Right forelimb (tissue), 1 donor: Measurements from ENCODE around the gene NOX3.
"Not testable (repeated sequence)": the region's sequence is repeated elsewhere in the genome, so short reads cannot be mapped to it uniquely, and the experiment has no call there.

ENCODE experiments used
- DNase-seq: peaks from one replicate; pipeline ENCODE4 v3.0.0-alpha.2; 2018

Gene NOX3

GRCh38 chr6:155466539-155466938 is 10.9 kb upstream of the NOX3 start:
- DNase-seq = no peak

GRCh38 chr6:155461556-155461955 is 5.9 kb upstream of the NOX3 start:
- DNase-seq = no peak

DNA sequence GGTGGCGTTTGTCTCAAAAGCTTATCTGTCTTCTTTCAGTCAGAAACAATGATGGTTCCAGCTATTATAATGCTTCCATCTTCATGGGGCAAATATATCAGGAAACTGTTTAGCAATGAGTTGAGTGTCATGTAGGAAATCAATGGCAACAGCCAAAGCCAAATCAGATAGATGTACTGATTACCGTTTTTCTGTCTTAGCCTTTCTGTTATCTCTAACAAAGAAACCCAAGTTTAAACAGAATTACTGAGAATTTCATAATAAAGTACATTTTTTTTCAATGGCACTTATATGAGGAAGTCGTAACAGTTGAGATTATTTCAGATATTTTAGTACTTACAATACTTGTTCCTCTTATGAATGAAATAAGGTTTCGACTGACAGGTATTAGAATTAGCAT is 1.2 kb downstream of the NOX3 start:
- no peak for DNase-seq

DNA sequence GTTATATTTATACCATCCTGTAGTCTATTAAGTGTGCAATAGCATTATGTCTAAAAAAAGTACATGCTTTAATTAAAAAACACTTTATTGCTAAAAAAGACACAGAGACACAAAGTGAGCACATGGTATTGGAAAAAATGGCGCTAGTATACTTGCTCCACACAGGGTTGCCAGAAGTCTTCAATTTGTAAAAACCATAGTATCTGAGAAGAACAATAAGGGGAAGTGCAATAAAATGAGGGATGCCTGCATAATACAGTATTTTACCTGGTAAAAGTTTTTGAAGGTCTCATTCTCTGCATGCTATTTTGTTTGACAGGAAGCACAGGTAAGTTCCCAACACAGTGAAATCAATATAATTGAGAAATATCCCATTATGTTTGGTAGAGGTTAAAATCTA is 1.6 kb downstream of the NOX3 start:
- DNase-seq = no peak

GRCh38 chr6:155452576-155452975 is 3.1 kb downstream of the NOX3 start:
- no peak for DNase-seq

GRCh38 chr6:155451530-155451929 is 4.1 kb downstream of the NOX3 start:
- not testable (repeated sequence) for DNase-seq

GRCh38 chr6:155450240-155450581 is 5.4 kb downstream of the NOX3 start:
- DNase-seq = no peak

GRCh38 chr6:155449450-155450239 is 6.0 kb downstream of the NOX3 start:
- no peak for DNase-seq

DNA sequence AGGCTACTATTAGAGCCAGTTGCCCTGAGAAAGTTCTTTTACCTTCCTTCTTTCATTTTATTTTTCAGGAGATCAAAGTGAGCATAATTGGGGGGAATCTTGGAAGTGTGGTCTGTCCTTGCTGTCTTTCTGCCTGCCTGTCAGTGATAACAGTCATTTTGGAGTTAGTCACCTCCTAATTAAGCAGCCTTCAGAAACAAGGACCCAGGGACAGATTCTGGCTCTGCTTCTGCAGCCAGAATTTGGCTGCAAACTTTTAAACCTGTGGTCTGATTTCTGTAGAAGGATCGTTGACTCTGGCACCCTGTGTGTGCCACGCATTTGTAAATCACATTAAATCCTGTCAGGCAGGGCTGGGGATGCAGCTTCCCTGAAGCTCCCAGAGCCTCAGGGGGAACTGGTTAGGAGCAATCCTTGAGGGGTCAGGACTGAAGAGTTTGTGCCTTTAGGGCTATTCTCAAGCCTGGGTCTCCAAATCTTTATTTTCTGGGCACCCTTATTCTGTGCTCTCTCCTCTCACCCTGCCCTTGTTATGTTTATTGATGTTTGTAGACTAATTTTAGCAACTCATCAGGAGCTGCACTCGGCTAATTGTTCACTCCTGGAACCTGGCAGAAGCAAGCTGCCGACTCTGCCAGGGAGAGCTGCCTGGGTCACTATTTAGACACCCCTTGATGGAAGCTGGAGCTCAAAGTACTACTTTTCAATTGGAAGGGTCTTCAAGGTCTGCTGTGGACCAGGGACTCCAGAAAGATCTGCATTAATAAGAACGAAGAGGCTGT is 6.8 kb downstream of the NOX3 start:
- DNase-seq = no peak

GRCh38 chr6:155447949-155448348 is 7.7 kb downstream of the NOX3 start:
- no peak for DNase-seq

DNA sequence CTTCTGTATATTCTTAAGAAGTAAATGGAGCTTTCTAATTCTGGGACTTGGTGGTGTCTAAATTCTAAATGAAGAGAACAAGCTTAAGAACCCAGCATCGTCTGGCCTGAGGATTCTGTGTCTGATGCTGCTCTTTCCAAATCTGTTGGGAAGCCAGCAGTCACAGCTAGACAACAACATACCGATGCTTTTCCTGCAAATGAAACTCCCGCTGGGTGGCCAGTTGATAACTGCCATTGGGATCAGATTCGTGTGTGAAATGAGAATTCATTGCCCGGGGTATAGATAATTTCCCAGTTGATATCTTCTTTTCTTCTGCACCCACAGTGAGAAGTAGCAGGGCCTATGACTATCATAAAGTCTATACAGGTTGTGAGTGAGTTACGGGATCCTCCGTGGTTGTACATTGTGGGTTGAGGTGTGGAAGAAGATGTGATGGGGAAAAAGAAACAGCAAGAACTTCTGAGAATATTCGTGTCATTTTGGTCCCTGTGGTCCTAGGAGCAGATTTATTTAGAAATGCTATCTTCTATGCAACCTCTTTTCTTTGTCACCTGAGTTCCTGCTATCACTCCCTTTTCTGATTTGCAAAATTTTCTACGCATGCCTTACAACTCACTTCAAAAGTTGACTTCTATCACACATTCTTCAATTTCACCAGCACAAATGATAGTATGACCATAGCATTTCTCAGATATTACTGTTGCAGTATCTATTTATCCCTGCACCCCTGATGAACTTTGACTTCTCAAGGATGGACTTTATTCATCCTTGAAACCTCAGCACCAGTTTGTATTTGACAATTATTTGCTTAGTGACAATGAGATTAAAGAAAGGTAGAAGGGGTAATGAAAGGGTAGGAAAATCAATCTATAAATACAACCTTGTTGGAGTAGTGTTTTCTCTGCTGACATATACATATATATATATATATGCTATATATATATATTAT is 10.4 kb downstream of the NOX3 start:
- DNase-seq = no peak

DNA sequence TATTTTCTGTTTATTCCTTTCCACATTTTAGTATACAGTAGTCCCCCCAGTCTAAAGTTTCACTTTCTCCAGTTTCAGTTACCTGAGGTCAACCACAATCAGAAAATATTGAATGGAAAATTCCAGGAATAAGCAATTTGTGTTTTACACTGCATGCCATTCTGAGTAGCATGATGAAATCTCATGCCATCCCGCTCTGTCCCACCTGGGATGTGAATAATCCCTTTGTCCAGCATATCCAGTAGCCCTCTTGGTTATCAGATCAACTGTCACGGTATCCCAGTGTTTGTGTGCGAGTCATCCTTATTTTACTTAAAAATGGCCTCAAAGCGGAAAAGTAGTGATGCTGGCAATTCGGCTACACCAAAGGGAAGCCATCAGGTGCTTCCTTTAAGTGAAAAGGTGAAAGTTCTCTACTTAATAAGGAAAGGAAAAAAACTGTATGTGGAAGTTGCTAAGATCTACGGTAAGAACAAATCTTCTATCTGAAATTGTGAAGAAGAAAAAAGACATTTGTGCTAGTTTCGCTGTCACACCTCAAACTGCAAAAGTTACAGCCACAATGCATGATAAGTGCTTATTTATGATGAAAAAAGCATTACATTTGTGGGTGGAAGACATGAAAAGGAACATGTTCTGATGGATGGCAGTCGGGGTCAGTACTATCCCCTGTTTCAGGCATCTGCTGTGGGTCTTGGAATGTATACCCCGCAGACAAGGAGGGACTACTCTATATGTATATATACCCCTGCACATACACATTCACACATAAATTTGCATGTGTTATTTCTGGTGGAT is 11.3 kb downstream of the NOX3 start:
- DNase-seq = no peak

- no peak for DNase-seq
Measured at GRCh38 chr6:155443168-155443567, 12.5 kb downstream of the NOX3 start.

DNA sequence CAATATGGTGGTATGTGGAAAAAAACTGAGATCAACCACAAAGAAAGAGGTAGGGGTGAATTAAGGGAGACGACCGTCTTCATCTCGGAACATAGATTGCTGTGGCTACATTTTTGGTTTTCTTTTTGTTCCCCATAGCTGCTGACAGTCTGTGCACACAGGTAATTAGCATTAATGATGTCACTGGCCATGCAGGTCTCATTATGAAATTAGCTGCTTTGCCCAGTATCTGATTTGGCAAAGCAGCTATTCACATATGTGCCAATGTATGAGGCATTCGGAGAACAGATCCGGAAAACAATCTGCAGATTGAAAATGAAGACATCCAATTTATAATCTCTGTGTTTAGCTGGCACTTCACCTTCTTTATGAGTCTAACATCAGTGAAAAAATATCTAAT is 13.1 kb downstream of the NOX3 start:
- DNase-seq = no peak

DNA sequence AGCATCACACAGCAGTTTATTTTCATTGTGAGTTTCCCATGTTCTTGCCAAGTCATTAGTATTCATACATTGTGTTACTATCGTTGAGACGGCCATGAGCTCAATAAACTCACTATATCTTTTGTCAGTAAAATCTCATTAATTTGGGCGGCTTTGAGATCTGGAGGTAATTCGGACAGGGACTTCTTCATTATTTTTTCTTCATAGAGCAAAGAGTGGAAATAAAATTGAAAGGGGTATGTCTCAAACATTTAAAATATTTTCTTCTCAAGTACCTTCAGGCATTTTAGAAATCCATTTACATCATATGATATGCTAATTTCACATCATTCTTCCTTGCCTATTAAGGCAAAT is 14.6 kb downstream of the NOX3 start:
- no peak for DNase-seq

- no peak for DNase-seq
Measured at GRCh38 chr6:155440398-155441111, 15.1 kb downstream of the NOX3 start.

DNA sequence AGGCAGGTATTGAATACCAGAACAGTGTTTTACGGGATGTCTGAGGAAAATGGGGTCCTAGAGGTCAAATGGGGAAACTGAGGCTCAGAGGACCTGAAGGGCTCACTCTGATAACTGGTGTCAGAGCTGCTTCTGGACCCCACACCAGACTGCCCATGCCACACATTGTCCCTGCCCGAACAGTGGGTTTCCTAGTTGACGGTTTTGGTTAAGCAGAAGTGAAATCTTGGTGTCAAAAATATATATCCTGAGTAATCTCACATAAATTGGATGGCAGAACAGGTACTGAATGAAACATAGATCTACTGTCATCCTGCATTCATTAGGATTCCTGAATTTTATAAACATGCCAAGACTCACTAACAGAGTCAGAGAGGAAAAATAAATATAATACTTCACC is 16.3 kb downstream of the NOX3 start:
- no peak for DNase-seq

- DNase-seq = no peak
Measured at GRCh38 chr6:155436981-155437749, 18.5 kb downstream of the NOX3 start.

DNA sequence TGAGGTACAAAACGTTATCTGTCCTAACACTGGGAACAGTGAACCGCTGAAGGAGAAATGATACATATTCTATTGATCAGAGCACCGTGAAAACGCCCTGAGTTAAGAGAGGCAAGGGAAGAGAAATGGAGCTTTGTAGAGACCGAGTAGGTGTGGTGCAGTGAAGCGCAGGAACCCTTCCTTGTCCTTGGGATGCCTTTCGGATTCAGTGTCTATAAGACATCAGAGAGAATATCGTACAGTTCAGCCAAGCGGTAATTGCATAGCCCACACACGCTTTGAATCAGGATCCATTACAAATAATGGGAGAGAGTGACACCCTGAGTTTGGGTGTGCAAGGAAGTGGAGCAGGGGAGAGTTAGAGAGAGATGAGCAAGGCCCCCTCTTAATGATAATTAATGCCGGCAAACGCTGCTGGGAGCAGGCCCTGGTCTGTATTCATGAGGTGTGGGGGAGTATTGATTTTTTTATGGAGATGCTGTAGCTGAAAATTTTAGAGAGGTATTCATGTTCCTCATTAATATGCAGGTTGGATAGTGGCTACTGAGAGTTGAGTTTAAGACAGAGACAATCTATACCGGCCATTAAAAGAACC is 20.7 kb downstream of the NOX3 start:
- no peak for DNase-seq

- DNase-seq = no peak
Measured at GRCh38 chr6:155434096-155434495, 21.5 kb downstream of the NOX3 start.

- DNase-seq = no peak
Measured at GRCh38 chr6:155432293-155432692, 23.3 kb downstream of the NOX3 start.
